Measurements from ENCODE around the gene ACSS1.

The ACSS1 gene

DNA sequence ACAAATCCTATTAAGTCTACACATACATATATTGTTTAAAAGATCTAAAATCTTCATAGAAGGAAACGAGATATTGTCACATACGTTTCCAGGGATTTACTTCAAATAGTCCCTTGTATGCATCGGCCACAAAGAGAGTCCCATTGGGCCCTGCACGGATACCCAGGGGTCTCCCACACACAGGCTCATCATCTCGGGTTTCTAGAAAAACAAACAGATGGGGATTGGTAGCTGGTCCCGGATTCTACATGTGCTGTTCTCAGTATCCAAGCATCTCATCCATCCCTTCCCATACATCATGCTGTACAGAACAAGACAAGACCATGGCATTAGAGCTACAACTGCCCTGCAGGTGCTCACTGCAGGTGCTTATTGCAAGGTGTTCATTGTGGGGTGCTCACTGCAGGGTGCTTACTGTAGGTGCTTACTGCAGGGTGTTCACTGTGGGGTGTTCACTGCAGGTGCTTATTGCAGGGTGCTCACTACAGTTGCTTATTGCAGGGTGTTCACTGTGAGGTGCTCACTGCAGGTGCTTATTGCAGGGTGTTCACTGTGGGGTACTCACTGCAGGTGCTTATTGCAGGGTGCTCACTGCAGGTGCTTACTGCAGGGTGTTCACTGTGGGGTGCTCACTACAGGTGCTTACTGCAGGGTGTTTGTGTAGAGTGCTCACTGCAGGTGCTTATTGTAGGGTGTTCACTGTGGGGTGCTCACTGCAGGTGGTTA is 86.4 kb downstream of the ACSS1 start:
- no peak for DNase-seq (ENCODE audit: low read depth)

DNA sequence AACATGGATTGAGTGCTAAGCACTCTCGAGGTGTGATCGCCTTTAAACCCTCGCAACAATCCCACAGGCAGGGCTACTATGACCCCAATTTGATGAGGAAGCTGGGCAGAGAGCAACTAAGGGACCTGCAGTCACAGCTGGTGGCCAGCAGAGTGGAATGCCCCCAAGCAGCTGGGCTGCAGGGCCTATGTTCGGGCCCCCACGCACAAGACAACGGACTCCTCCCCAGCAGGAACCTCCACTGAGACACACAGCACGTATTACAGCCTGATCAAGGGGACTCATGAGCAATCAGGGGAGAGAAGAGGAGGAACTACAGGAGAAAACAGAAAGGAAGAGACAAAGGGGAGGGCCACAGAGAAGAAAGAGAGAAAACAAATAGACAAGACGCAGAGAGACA is 87.2 kb downstream of the ACSS1 start:
- no peak for DNase-seq (ENCODE audit: low read depth)

DNA sequence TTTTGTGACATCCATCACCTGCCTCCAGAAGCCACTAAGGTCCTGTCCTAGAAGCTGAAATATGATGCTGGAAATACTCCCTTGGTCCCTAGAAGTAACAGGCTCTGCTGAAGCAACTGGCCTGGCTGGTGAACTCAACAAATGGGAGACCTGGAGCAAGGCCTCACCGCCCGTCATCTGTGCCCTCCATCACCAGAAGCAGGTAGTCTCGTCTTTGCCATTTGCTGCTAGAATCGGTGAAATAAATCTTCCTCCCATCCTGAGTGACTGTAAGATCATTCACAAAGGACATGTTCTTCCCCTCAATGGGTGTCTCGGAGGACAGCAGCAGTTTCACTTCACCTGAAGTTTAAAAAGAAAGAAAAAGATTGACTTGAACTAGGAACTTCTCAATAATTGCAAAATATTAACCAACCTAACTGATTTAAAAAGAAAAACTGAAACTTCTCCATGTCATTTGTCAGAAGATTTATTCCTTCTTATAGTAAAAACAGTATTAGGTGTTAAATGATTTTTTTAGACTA is 87.8 kb downstream of the ACSS1 start:
- DNase-seq (ENCODE audit: low read depth): no peak

DNA sequence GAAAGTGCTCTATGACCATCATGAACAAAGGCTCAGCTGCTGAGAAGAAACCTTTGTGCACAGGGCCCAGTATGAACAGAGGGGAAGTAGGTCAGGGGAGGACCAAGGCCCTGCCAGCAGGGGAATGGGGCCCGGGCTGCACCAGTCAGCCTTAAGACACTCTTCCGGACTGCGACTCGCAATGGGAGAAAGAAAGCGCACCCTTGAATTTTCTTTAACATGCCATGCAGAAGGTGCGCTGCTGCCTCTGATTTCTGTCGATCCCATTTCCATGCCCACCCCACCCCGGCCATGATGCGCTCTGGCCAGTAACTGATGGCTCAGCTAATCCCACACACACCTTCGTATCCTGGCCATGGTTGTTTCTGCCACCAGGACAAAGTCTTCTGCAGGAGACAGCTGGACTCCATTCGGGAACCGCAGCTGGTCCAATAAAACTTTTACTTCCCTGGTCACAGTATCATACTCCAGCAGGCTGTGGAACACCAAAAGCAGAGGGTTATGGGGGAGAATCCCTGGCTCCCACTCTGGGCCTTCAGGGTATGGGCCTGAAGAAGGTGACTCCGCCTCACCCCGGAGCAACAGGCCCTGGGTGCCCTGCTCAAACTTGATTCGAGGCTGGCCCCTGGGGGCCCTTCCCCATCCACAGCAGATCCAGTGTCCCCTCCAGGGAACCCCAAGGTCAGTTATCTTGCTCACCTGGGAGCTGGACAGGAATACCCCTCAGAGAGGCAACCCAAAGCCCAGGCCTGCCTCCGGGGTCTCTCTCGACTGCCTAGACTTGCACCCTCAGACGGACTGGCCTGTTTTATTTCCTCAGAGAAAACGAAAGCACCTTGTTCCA is 88.5 kb downstream of the ACSS1 start:
- no peak for DNase-seq (ENCODE audit: low read depth)

DNA sequence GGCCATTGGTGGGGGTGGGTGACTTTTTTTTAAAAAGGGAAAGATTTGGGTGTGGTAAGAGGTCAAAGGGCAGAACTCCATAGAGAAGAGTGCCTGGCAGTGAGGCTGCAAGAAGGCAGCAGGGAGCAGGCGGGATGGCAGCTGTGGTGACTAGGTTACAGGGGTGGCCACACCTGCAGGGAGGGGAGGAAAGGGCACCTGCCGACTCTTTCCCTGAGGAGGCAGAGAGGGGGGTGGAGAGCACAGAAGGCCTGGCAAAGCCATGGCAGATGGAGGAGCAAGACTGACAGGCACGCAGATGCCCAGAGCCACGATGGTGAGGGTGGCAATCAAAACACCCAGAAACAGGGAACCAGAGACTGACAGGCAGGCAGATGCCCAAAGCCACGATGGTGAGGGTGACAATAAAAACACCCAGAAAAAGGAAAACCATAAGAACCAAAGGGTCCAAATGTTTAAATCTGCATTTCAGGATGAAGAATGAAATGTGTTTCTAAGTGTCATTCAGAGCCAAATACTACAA is 89.6 kb downstream of the ACSS1 start:
- DNase-seq (ENCODE audit: low read depth): no peak

DNA sequence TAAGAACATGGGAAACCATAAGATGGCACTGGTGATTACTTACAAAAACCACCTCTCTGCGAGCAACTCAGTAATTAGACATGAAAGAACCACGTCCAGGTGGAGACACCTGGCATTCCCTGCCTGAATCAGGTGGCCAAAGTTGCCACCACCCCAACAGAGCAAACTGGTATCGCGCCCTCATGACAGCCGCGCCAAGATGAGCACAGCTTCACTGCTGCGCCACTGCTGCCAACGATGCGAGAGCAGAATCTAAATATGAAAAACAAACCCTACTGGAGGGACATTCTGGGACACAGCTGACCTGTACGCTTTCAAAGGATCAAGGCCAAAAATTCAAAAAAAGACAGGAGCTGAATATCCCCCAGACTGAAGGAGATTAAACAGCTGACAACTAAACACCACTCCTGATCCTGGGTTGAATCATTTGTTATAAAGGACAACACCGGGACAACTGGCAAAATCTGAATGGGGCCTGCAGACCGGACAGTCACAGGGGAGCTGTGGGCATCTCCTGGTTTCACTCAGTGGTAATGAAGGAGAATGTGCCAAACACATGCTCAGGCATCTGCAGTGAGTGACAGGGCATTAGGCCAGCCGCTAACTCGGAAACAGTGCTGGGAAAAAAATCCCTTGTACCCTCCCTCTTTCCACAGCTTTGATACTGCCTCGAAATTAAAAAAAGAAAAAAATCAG is 91.5 kb downstream of the ACSS1 start:
- DNase-seq (ENCODE audit: low read depth): no peak

DNA sequence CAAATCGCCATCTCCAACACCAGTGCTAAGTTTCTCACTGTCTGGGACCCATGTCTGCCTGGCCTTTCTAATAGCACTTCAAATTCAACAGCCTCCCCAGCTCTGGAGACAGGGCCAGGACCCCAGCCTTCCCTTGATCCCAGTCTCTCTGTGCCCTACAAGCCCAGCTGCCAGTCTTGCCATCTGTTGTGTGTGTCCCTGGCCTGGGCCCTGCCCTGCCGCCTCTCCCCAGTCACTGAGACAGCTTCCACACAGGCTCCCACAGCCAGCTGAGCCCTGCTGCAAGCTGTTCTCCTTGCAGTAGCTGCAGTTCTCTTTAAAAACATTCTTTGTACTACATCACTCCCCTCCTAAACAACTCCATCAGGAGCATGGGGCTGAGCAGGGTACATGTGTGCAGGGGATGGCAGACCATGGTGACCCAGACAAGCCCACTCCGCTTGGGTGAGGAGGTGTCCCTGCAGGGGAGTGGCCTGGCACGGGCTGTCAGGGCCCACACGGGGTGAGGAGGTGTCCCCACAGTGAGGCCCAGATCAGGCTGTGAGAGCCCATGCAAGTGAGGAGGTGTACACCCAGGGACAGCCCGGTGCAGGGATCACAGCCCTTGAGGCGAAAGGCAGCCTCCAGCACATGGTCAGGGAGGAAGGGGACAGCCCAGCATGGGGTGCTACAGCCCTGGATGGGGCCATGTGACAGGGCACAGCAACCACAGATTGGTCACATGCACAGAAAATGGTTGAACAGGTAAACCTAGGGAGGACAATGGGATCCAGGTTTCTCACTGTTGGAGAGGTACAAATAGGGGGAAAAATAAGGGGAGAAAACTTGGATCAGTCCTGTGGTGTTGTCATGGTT is 92.6 kb downstream of the ACSS1 start:
- DNase-seq (ENCODE audit: low read depth): no peak

DNA sequence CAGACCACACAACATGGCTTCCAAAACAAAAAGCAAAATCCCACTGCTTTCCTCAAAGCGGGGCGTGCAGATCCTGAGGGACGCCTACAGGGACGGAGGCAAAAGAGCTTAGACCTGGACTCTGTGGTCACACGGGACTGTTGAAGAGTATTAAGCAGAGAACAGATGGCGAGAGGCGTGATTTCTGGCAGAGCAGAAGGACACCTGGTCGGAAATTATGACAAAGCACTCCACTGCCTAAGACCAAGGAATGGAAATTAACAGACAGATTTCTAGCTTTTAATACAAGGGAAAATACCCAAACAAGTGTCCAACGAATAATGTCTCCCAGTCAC is 93.5 kb downstream of the ACSS1 start:
- DNase-seq (ENCODE audit: low read depth): no peak

DNA sequence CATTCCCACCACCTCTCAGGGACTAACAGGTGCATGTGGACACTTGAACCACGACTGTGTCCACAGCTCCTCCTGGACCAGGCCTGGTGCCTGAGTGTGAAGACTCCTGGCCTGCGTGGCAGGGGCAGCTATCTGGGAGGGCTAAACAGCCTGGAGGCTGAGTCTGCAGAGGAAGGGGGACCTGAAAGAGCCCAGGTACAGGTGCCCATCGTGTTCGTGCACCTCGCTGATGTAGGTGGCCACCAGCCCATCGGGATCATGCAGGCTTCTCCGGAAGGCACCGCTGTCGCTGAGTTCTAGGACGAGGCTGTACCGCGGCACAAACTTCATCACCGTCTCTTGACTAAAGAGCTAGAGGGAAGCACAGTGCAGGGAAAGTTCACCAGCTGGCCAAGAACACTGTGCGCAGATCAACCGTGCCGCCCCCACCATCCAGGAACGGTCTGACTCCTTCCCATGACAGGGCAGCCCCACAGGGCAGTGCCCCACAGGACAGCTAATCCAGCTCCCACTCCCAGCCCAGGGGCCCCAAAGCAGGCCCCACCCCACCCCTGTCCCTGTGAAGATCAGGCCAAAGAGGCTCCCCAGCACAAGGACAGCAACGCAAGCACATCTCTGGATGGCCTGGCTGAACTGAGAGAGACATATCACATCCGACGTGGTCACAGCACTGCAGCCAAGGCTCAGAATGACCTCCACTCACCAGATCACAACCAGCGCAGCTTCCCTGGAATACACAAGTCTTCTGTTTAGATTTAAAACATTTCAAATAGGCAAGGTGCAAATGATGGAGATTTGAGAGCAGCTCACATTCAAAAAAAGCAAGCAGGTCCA is 94.0 kb downstream of the ACSS1 start:
- no peak for DNase-seq (ENCODE audit: low read depth)

DNA sequence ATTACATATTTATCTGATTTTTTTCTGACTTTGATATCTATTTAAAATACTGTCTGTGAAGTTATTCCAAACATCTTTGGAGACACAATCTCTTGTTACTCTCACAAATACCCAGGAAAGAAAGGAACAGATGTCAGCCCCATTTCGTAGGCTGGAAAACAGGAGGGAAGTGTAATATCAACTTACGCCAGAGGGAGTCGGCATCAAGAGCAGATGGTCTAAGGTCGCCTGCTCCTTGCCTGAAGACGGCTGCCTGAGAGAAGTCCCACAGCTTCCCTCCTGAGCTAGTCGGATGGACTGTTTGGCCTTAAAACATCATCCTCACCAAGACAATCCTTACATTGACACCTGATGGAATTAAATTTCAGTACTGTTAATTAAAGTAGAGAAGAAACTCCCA is 95.4 kb downstream of the ACSS1 start:
- DNase-seq (ENCODE audit: low read depth): no peak

DNA sequence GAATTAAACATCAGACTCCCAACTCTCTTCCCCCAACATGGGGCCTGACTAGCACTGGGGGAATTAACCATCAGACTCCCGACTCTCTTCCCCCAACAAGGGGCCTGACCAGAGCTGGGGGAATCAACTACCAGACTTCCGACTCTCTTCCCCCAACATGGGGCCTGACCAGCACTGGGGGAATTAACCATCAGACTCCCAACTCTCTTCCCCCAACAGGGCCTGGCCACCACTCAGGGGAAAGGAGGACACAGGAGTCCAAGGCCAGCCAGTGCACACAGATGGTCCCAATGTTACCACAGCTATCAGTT is 95.8 kb downstream of the ACSS1 start:
- no peak for DNase-seq (ENCODE audit: low read depth)

DNA sequence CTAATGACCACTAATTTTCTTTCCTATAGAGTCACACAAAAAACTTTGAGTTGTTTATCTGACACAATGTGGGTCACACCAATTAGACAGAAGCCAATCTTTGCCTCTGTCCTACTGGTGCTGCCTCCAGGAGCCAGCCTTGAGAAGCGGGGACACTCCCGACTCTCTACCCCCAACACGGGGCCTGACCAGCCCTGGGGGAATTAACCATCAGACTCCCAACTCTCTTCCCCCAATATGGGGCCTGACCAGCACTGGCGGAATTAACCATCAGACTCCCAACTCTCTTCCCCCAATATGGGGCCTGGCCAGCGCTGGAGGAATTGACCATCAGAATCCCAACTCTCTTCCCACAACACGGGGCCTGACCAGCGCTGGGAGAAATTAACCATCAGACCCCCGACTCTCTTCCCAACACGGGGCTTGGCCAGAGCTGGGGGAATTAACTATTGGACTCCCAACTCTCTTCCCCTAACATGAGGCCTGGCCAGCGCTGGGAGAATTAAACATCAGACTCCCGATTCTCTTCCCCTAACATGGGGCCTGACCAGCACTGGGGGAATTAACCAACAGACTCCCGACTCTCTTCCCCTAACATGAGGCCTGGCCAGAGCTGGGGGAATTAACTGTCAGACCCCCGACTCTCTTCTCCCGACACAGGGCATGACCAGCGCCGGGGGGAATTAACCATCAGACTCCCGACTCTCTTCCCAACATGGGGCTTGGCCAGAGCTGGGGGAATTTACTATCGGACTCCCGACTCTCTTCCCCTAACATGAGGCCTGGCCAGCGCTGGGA is 96.4 kb downstream of the ACSS1 start:
- no peak for DNase-seq (ENCODE audit: low read depth)

DNA sequence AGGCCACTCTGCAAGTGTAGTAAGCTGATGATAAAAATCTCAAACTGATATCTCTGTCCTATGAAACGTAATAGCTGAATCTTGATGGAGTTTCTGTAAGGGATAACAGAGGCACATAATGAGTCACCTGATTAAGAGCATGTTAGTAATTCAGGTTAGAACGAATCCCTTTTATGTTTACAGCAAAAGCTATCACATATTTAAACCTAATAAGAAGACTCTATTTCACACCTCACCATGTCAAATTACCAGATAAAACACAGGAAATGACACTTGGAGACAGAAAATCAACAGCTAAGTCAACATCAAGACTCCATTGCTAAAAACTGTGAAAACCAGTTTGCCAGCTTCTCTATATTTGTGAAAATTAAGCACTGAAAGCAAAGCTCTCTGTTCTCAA is 97.1 kb downstream of the ACSS1 start:
- peak; percentile 25 for DNase-seq (ENCODE audit: low read depth)

DNA sequence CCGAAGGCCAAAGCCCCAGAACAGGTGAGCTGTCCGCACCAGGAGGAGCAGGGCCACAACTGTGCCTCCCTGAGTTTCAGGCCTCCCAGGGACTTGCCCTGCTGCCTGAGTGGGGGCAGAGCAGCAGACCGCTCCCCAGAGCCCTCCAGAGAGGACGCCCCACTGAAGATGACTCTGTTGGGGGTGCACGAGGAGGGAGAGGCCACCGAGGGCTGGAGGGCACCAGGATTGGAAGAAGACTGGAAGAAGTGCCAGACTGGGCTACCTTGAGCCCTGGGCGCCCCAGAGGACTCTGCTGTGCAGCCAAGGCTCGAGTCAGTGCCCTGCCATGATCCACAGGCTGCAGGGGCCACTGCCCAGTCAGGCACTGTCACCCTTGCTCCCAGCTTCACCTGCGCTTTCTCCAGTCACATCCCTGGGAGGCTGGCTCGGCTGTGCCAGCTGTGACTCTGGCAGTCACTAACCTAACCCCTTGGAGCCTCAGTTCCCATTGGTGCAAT is 97.6 kb downstream of the ACSS1 start:
- no peak for DNase-seq (ENCODE audit: low read depth)

DNA sequence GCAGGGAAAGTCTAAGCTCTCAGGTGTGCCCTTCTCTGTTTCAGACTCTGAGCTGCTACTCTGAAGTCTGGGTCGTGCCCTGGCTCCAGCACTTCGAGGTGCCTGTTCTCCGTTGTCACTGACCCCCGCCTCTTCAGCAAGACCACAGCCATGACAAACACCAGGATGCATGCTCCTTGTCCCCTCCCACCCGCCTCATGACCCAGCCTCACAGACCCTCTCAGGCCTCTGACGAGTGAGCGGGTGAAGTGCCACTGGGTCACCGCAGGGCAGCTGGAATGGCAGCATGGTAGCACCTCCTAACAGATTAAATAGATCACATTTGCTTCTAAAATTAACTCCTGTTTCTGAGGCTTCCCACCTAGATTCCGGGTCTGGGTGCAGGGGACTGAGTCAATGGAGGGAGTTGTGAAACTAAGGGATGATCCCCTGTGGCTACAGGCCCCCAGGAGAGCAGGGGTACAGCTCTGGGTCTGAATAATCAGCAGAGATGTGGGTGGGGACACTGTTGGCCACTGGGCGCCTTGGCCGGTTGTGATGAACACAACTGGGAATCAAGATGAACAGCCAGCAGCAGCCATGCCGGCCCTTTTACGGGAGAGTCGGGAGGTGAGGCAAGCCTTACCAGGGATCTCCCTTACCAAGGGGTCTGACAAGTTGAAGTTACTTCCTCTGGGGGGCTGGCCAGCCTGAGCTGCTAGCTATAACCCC is 98.2 kb downstream of the ACSS1 start:
- no peak for DNase-seq (ENCODE audit: low read depth)

DNA sequence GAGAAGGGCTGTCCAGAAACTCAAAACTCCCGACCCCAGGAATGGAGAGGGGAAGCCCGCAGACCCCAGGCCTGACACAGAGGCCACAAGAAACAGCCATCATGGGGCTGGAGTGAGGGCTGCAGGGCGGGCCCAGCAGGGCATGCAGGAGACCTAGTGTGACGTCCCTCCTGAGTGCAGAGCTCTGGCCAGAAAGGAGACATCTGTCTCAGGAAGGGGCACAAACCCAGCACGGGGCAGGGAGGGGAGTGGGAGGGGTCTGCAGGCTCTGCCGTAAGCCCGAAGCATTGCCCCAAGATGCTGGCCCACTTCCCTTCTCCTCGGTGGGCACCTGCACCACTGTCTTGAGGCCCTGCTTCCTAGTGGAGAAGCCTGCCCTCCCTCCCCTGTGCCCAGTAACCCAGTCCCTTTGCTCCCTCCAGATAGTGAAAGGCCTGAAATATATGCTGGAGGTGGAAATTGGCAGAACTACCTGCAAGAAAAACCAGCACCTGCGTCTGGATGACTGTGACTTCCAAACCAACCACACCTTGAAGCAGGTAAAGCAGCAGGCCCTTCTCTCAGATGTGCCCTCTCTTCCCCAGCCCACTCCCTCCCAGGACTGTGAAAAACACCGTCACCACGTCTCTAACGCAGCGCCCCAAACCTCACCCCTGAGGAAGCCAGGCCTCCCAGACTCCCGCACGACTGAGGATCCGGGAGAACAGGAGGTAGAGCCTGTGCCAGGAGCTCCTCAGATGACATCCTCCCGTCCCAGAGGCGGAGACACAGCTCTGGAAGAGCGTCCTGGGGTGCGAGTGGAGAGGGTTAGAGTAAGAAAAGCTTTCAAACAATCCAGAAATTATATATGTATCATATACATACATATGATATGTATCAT is 99.2 kb downstream of the ACSS1 start:
- no peak for DNase-seq (ENCODE audit: low read depth)

DNA sequence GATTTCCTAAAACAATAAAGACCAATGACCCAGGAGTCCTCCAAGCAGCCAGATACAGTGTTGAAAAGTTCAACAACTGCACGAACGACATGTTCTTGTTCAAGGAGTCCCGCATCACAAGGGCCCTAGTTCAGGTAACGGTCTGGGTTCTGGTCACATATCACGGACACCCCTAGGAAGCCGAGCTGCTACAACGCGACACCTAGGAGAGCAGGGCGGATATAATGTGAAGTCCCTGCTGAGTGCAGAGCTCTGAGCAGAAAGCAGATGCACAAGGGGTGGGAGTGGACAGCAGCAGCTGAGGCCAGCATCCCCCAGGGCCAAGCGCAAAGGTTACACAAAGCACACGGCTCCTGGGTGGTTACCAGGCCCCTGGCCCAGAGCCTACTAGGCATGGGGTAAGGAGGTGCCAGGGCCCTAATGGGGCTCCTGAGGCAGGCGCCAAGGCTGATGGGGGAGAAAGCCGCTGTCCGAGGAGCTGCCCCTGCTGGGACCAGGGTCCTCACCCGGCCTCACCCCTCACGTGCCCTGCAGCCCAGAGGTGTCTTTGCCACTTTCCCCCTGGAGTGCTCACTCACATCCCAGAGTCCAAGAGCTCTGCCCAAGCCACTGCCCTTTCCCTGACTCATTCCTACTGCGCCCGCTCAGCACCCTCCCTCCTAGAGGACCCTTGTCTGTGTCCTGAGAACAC is 100.5 kb downstream of the ACSS1 start:
- DNase-seq (ENCODE audit: low read depth): no peak
